ENCODE results near the gene SPACA5.
A peak's percentile ranks its signal among the peaks of the same experiment; 100 is the strongest.
"Not testable (repeated sequence)": the region's sequence is repeated elsewhere in the genome, so short reads cannot be mapped to it uniquely, and the experiment has no call there.

Gene SPACA5

DNA sequence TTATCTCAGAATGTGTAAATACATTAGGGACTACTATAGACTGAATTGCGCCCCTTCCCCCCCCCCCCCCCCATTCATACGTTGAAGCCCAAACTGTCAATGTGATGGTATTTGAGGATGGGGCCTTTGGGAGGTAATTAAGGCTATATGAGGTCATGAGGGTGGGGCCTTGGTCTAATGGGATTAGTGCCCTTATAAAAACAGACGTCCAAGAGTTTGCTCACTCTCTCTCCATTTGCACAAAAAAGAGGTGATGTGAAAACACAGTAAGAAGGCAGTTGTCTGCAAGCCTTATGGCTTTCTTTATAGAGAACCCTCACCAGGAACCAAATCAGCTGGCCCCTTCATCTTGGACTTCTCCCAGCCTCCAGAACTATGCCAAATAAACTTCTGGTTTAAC lies 15.3 kb downstream of the SPACA5 start:
- DNase-seq = peak; percentile 57

DNA sequence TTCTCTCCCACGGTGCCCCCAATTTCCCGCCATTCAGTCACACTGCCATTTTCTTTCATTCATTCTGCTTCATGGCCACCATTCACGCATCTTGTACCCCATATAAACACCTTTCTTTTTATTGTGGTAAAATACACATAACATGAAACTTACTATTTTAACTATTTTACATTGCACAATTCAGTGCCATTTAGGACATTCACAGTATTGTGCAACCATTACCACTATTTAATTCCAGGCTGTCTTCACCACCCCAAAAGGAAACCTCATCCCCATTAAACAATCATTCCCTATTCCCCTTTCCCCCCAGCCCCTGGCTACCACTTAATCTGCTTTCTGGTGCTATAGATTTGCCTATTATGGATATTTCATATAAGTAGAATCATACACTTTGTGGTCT lies 15.9 kb downstream of the SPACA5 start:
- no peak for DNase-seq

DNA sequence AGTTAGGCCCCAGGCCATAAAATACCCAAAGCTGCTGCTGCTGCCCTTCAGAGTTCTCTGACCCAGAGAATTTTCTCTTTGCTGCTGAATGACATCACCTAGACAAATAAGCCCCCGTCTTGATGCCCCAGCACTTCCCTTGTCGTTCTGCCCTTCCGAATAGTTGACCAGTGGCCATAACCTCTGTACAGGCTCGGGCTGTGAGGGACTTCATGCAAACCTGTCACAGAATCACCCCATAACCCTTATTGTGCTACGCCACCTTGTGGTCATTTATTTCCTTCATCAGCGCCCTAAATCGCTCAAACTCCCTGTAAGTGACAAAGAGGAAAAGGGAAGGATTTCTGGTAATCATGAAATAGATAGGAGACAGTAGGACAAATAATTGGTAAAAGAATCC lies 18.8 kb downstream of the SPACA5 start:
- DNase-seq = peak; percentile 85

DNA sequence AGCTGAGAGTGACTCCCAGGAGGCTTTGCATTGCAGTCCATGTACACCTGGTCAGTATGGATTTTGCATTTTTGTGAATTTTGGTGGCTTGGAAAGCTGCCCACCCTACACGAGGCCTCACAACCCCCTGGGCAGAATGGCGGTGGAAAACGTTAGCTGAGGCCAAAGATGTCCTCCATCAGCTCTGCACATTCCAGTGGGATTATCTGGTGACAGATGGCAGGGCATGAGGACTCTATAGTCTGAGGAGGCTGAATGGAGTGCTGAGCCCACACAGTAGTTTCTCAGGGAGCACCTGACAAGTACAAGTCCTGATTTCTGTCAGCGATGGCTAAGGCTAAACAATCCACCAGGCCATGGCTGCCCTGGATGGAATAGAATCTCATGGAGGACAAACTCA lies 20.8 kb downstream of the SPACA5 start:
- peak; percentile 81 for DNase-seq

DNA sequence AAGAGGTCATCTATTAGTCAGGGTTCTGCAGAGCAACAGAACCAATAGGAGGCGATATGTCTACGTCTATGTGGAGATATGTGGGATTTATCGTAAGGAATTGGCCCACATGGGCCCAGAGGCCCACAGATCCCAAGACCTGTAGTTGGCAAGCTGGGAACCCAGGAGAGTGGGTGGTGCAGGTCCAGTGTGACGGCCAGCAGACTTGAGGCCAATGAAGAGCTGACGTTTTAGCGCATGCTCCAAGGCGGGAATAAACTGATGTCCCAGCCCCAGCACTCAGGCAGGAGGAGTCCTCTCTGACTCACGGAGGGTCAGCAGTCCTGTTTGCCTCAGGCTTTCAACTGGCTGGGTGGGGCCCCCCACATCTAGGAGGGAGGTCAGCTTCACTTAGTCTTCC lies 21.3 kb downstream of the SPACA5 start:
- no peak for DNase-seq

DNA sequence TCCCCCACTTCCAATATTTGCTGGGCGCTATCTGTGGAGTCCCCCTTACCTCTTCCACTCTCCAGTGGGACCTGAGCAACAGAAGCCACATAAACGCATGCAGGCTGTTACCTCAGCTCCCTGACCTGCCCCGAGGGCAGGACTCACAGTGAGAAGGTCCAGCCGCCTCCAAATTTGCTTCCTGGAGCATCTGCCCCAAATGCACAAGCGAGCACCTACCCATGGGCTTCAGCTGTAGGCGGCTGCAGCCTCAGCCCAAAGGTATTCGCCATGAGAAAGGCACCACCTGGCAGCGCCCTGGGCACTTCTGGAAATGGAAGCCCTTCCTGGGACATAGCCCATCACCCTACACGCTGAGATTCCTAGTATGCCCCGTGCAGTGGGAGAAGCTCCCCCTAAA lies 23.4 kb downstream of the SPACA5 start:
- no peak for DNase-seq

DNA sequence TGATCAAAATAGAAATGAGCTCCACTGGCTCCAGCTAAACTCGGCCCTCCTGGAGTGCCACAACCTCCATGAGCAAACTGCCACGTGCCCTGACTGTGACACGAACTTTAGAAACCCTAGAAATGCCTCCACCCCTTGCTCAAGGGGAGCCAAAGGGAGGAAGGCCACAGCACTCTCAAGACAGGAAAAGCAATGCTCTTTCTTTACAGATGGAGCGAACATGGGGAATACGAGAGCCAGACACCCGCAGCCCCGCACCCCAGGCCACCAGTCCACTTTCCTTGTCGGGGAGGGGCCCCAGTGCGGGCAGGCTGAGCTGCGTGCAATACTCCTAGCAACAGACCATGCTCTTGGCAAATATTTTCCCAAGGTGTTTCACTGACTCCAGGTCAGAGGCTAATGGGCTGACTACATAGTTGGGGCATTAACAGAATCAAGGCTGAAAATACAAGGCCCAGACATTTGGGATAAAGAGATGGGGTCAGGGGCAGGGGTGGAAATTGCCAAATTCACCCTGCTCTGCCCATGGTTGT lies 23.9 kb downstream of the SPACA5 start:
- DNase-seq = not testable (repeated sequence)

DNA sequence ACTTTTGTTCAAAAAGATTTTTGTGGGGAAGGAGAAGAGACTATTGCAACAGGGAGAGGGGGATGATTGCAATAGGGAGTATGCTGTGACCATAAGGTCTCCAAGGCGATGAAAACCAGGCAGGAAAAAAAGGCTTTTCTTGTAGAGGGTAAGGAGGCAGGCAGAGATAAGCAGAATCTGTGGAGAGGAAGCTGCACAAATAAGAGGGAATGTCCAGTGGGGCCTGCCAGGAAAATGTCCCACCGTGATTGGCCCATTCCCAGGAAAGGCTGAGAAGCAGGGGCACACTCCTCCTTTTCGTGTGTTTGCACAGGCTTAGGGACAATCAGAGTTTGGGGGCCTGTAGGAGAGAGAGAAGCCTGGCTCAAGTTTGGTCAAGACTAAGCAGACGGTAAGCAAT lies 29.1 kb downstream of the SPACA5 start:
- DNase-seq = no peak

DNA sequence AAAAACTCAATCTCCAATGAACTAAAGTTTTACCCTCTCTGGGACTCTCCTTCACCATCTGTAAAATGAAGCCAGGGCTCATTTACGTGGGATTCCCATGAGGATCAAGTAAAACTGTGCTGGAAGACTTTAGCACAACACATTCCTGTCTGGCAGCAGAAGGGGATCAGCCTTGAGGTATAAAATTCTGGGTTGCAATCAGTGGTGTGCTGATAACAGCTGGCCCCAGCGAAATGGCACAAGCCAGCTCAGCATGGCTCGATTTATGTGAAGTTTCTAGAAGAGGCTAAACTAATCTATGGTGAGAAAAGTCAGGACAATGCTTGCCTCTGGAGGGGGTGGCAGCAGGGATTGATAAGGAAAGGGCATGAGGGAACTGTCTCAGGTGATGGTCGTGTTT lies 36.3 kb downstream of the SPACA5 start:
- peak; percentile 3 for DNase-seq

DNA sequence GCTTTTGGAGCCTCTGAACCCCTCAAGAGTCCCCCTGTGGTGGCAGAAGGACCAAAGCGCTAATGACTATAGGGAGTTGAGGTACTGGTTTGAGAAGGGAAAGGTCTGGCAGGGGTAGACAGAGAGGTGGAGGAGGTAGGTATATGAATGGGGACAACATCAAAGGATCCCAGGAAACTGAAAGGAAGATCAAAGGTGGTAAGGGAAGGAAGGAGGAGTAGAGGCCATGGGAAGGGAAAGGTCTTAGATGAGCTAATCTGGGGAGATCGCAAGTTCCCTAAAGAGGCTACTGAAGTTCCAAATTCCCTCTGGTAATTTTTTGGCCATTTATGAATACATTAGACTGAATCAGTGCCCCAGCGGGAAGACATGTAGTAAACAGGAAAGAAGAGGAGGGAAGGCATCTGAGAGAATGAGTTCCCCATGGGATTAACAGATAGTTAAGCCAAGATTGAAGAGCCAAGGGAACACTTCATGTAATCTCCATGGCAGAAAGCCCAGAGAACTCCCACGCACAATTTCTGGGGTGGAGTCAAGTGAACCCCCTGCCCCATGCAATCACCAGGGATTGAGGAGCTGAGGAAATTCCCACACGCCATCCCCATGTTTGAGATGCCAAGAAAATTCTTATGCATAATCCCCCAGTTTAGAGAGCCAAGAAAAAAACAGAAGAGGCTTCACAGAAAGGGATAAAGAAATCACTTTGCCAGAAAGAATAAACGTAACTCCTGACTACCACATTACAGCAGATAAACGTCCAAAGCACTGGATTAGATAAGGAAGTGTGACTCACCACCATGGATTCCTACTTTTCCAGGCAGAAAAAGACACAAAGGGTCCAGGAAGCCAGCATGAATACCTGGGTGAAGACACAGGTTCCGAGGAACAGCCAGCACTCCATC lies 38.9 kb downstream of the SPACA5 start:
- peak; percentile 18 for DNase-seq

DNA sequence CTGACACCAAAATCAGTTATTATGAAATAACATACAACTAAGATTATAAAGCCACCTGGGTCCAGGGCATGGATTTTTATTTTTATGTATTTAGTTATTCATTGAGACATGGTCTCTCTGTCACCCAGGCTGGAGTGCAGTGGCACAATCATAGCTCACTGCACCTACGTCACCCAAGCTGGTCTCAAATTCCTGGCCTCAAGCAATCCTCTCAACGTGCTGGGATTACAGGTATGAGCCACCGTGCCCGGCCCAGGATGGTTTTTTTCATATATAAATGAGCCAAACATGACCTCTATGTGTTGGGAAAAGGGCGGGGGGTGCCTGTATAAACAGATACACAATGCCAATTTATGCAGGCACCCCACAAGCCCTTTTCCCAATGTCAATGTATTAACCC lies 40.1 kb downstream of the SPACA5 start:
- DNase-seq = no peak

DNA sequence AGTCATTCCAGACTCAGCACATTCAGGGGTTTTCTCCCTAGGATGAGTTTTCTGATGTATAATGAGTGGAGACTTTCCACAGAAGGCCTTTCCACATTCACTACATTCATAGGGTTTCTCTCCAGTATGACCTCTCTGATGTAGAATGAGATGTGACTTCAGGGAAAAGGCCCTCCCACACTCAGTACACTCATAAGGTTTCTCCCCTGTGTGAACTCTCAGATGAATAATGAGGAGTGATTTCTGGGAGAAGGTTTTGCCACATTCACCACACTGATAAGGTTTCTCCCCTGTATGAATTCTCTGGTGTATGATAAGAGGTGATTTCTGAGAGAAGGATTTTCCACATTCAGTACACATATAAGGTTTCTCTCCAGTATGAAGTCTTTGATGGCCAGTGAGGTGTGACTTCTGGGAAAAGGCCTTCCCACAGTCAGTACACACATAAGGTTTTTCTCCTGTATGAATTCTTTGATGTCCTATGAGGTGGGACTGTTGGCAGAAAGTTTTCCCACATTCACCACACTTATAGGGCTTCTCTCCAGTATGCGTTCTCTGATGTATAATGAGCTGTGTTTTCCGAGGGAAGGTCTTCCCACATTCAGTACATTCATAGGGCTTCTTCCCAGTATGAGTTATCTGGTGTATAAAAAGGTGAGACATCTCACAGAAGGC lies 52.0 kb downstream of the SPACA5 start:
- no peak for DNase-seq

DNA sequence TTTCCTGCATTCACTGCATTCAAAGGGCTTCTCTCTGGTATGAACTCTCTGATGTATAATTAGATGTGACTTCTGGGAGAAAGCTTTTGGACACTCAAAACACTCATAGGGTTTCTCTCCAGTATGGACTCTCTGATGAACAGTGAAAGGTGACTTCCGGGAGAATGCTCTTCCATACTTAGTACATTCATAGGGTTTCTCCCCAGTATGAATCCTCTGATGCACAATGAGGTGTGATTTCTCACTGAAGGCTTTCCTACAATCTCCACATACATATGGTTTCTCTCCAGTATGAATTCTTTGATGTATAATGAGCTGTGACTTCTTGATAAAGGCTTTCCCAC lies 52.5 kb downstream of the SPACA5 start:
- no peak for DNase-seq
